ENCODE data around the gene SPOP. TPM values are rescaled to one million over a fixed set of nuclear protein-coding genes. Genes with fewer than 3 reads are reported as not detected.

The SPOP gene
- total and polyA plus RNA-seq, 5 donors from 2014 or later, result 66.3 to 123 (median 97.4) TPM

GRCh38 chr17:49549691-49550678, 127.9 kb downstream of the SPOP start:
- H3K27ac ChIP-seq (ENCODE audit: insufficient read depth, low read length, poor library complexity, severe bottlenecking), result no peak overlapping the region
- no peaks in the 10 kb centered on the region for H3K27me3 ChIP-seq (ENCODE audit: control insufficient read depth, insufficient read depth, low read length)
- no peaks in the 10 kb centered on the region for H3K9me3 Mint-ChIP-seq
- H3K27ac Mint-ChIP-seq, result no peak overlapping the region
- ATAC-seq (ENCODE audit: low read depth in 2 of 2) (no peak), DNase-seq (no peak)
- no peaks in the 10 kb centered on the region for H3K4me1 ChIP-seq (ENCODE audit: control insufficient read depth, insufficient read depth, low read length, poor library complexity, severe bottlenecking)
- no peaks in the 10 kb centered on the region for H3K36me3 ChIP-seq (ENCODE audit: control insufficient read depth, insufficient read depth, low read length)
- H3K4me1 Mint-ChIP-seq, result no peaks in the 10 kb centered on the region
- H3K36me3 Mint-ChIP-seq, result no peaks in the 10 kb centered on the region
- H3K9me3 ChIP-seq (ENCODE audit: control insufficient read depth in 2 of 2, low read length in 2 of 2), result no peaks in the 10 kb centered on the region
- no peak overlapping the region for H3K4me3 Mint-ChIP-seq
- H3K27me3 Mint-ChIP-seq, result peaks cover 9% of the 10 kb centered on the region
- H3K4me3 ChIP-seq (ENCODE audit: low read depth, low read length), result no peak overlapping the region

GRCh38 chr17:49549311-49549605, 128.6 kb downstream of the SPOP start:
- Histone ChIP-seq H3K4me3 (ENCODE audit: low read depth, low read length) (no peak overlapping the region), H3K9me3 (ENCODE audit: control insufficient read depth in 2 of 2, low read length in 2 of 2) (no peaks in the 10 kb centered on the region), H3K27me3 (ENCODE audit: control insufficient read depth, insufficient read depth, low read length) (no peaks in the 10 kb centered on the region), H3K36me3 (ENCODE audit: control insufficient read depth, insufficient read depth, low read length) (no peaks in the 10 kb centered on the region), H3K4me1 (ENCODE audit: control insufficient read depth, insufficient read depth, low read length, poor library complexity, severe bottlenecking) (no peaks in the 10 kb centered on the region), H3K27ac (ENCODE audit: insufficient read depth, low read length, poor library complexity, severe bottlenecking) (no peak overlapping the region)
- ATAC-seq (ENCODE audit: low read depth in 2 of 2), result no peak
- Mint-ChIP-seq H3K4me3 (no peak overlapping the region), H3K9me3 (no peaks in the 10 kb centered on the region), H3K36me3 (no peaks in the 10 kb centered on the region), H3K27ac (no peak overlapping the region), H3K27me3 (peaks cover 9% of the 10 kb centered on the region), H3K4me1 (no peaks in the 10 kb centered on the region)
- no peak for DNase-seq

Other genes starting within 250 kb of the SPOP start
- 0.32 TPM for gene NGFR, start 182.8 kb downstream of the SPOP start, total RNA-seq
- gene NGFR, start 182.8 kb downstream of the SPOP start, polyA plus RNA-seq, result not detected
- gene NXPH3, start 102.2 kb downstream of the SPOP start, total RNA-seq, result not detected
- not detected for gene NXPH3, start 102.2 kb downstream of the SPOP start, polyA plus RNA-seq
- gene SLC35B1, start 29.9 kb upstream of the SPOP start, total RNA-seq, result 51.8 TPM
- gene SLC35B1, start 29.9 kb upstream of the SPOP start, polyA plus RNA-seq, result 10 to 100 TPM; 28.2 to 38.8 (median 34.1) TPM
- 83.3 TPM for gene FAM117A, start 86.0 kb upstream of the SPOP start, total RNA-seq
- gene FAM117A, start 86.0 kb upstream of the SPOP start, polyA plus RNA-seq, result 10 to 100 TPM; 49.0 to 67.4 (median 64.7) TPM
- 207 TPM for gene KAT7, start 110.6 kb upstream of the SPOP start, total RNA-seq
- gene KAT7, start 110.6 kb upstream of the SPOP start, polyA plus RNA-seq, result 10 to 100 TPM; 37.0 to 49.6 (median 46.9) TPM
- gene TAC4, start 170.0 kb upstream of the SPOP start, total RNA-seq, result not detected
- not detected for gene TAC4, start 170.0 kb upstream of the SPOP start, polyA plus RNA-seq

Data from CD4-positive, CD25-positive, alpha-beta regulatory T cell (primary cell).